Stomach (tissue), 9 donors: ENCODE measurements around the gene NTMT2. TPM values are rescaled to one million over a fixed set of nuclear protein-coding genes. Genes with fewer than 3 reads are reported as not detected.

Source experiments
- DNase-seq, 2 donors: peaks; one replicate each; pipeline versions ENCODE4 v3.0.0 to v3.0.0-alpha.2; 2013 to 2019
- H3K27ac ChIP-seq, 5 donors: fragments of 200-600 bp in 4 of 5; sonication (generic) in 4 of 5; one replicate each; pipeline ENCODE4 v1.5.1; 2013 to 2019; ENCODE audit warnings: mild to moderate bottlenecking in 1 of 5, moderate library complexity in 1 of 5
- H3K27me3 ChIP-seq, 3 donors: fragments of 200-600 bp; sonication (generic); one replicate each; pipeline ENCODE4 v1.5.1; 2017 to 2019; ENCODE audit warnings: mixed run types in 1 of 3
- H3K36me3 ChIP-seq, 4 donors: fragments of 200-600 bp; sonication (generic); 1 replicate in 3 of 4; 2 replicates in 1 of 4; pipeline ENCODE4 v1.5.1; 2016 to 2019
- H3K4me1 ChIP-seq, 4 donors: fragments of 200-600 bp; sonication (generic); one replicate each; pipeline ENCODE4 v1.5.1; 2016 to 2019
- H3K4me3 ChIP-seq, 4 donors: fragments of 200-600 bp; sonication (generic) in 3 of 4; one replicate each; pipeline ENCODE4 v1.5.1; 2016 to 2019; ENCODE audit warnings: mild to moderate bottlenecking in 1 of 4
- H3K9me3 ChIP-seq, 4 donors: fragments of 200-600 bp; sonication (generic); one replicate each; pipeline ENCODE4 v1.5.1; 2016 to 2019
- EP300 ChIP-seq: sonication (generic); formaldehyde crosslinking; IDR thresholded peaks from one replicate; pipeline ENCODE4 v1.6.1; 2017; ENCODE audit warnings: antibody characterized with exemption
- POLR2A ChIP-seq, 4 donors: fragments of 450-650 bp; IDR thresholded peaks; one replicate each; pipeline ENCODE4 v1.6.1; 2016; ENCODE audit warnings: antibody characterized with exemption in 4 of 4, control low read depth in 2 of 4, mild to moderate bottlenecking in 1 of 4, moderate library complexity in 1 of 4
- POLR2AphosphoS5 ChIP-seq, 3 donors: sonication (generic); formaldehyde crosslinking; IDR thresholded peaks; one replicate each; pipeline ENCODE4 v1.6.1; 2016; ENCODE audit warnings: antibody characterized with exemption in 3 of 3
- WGBS, 5 donors: extraction: QIAGEN DNeasy Blood & Tissue Kit in 3 of 5; methylation state at CpG; one replicate each; pipeline versions ENCODE4 v1.1.5 to v1.1.7; 2013 to 2018; 5-methylcytosine and 5-hydroxymethylcytosine counted together
- intact Hi-C: fragments of 100-400 bp; cut with DNase I; formaldehyde crosslinking; loops from one replicate; pipeline ENCODE4 v1.15.1; 2023; ENCODE audit warnings: low total_unique reads
- polyA plus RNA-seq, 3 donors: library from polyadenylated mRNA; stranded (reverse); fragments of 200-250 nt; gene quantifications; one replicate each; pipeline ENCODE4 v1.2.3, GENCODE V29; 2013
- total RNA-seq, 5 donors: library from RNA; depleted of rRNA; stranded (reverse); fragments of >200 nt; gene quantifications; one replicate each; pipeline versions ENCODE4 v1.1.0 to v1.2.3, GENCODE V29; 2014 to 2016
- TF ChIP-seq, protein P1 (sequence below), 7 experiments: fragments of 450-650 bp in 4 of 7; fragments of 200-600 bp in 3 of 7; sonication (generic) in 3 of 7; IDR thresholded peaks; one replicate each; pipeline ENCODE4 v1.5.1; 2016 to 2019; ENCODE audit warnings: antibody characterized with exemption in 7 of 7, control low read depth in 2 of 7, mild to moderate bottlenecking in 1 of 7
- donor health status: healthy with polysubstance abuse.
- donor health status: Bipolar disorder and iron deficiency.
- donor health status: healthy.

The NTMT2 gene
- total and polyA plus RNA-seq, 8 donors: not detected

DNA sequence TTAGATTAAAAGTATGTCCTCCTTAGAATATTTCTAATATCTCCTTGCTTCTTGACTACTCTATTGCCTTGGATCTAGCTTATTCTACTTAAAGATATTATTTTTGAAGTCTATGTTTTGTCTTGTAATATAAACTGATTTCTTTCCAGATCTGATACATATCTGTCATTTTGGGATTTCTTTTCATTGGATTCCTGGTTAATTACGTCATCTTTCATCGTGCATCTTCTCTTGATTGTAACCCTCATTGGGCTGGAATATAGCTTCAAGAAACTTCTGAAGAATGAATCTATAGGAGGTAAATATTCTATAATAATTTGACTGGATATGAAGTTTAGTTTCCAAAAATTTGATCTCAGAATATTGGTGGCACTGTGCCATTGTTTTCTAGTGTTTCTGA, 12.1 kb downstream of the NTMT2 start:
- no peak for DNase-seq
- 89 to 95% (median 91%) methylated on average over 2 of the region's 2 CpGs for WGBS, 5 donors
- Histone ChIP-seq H3K36me3 (no peaks in the 10 kb centered on the region), H3K9me3 (peaks cover 5 to 19% (median 12%) of the 10 kb centered on the region in 4 donors), H3K4me3 (no peak overlapping the region), H3K27ac (no peak overlapping the region), H3K4me1 (no peaks in the 10 kb centered on the region), H3K27me3 (no peaks in the 10 kb centered on the region)
- TF ChIP-seq, protein P1, sequence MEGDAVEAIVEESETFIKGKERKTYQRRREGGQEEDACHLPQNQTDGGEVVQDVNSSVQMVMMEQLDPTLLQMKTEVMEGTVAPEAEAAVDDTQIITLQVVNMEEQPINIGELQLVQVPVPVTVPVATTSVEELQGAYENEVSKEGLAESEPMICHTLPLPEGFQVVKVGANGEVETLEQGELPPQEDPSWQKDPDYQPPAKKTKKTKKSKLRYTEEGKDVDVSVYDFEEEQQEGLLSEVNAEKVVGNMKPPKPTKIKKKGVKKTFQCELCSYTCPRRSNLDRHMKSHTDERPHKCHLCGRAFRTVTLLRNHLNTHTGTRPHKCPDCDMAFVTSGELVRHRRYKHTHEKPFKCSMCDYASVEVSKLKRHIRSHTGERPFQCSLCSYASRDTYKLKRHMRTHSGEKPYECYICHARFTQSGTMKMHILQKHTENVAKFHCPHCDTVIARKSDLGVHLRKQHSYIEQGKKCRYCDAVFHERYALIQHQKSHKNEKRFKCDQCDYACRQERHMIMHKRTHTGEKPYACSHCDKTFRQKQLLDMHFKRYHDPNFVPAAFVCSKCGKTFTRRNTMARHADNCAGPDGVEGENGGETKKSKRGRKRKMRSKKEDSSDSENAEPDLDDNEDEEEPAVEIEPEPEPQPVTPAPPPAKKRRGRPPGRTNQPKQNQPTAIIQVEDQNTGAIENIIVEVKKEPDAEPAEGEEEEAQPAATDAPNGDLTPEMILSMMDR (IDR thresholded peaks at IDR 0.05): no peak
- no peak for TF ChIP-seq EP300
- no peak for TF ChIP-seq POLR2A (IDR thresholded peaks at IDR 0.05)
- TF ChIP-seq POLR2AphosphoS5 (IDR thresholded peaks at IDR 0.05): no peak
- intact Hi-C loops: no loop called here

DNA sequence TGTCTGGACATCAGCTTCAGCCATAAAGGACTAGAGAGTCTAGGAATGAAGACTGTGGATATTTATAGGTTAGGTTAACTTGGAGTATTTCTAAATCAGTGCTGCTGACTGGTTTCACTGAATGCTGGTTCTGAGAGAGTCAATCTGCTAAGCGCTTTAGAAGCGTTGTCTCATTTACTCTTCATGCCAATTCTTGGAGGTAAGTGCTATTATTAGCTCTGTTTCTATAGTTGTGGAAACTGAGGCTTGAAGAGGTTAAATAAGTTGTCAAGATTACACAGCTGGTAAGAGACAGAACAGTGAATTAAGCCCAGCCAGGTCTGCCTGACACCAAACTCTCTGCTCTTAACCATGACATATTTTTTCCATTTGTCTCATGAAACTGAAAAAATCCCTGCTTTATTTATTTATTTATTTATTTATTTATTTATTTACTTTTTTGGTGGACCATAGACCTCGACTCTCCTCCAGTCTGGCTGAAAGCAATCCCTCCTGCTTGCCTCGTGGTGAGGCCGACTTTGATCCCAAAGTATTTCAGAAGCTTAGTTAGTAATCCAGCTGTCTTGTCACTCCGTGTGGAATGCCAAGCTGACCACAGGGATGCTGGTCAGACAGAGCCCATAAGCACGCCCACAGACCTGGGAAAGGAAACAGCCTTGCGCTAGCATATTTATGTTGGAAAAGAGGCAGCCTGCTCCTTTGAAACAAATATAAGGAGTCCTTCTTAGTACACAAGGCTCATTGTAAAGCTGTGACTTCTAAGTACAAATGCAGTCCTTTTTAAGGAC, 16.9 kb downstream of the NTMT2 start:
- Histone ChIP-seq H3K27me3 (no peaks in the 10 kb centered on the region), H3K4me1 (no peaks in the 10 kb centered on the region), H3K36me3 (no peaks in the 10 kb centered on the region), H3K9me3 (no peaks in the 10 kb centered on the region), H3K4me3 (no peak overlapping the region), H3K27ac (no peak overlapping the region)
- DNase-seq: peak in 1 of 2 donors; percentile 34
- WGBS, 5 donors: 40 to 48% (median 44%) methylated on average over 8 of the region's 8 CpGs
- intact Hi-C loops: no loop called here
- TF ChIP-seq POLR2AphosphoS5 (IDR thresholded peaks at IDR 0.05): no peak
- TF ChIP-seq EP300: no peak
- TF ChIP-seq, protein P1 (IDR thresholded peaks at IDR 0.05): no peak
- no peak for TF ChIP-seq POLR2A (IDR thresholded peaks at IDR 0.05)

DNA sequence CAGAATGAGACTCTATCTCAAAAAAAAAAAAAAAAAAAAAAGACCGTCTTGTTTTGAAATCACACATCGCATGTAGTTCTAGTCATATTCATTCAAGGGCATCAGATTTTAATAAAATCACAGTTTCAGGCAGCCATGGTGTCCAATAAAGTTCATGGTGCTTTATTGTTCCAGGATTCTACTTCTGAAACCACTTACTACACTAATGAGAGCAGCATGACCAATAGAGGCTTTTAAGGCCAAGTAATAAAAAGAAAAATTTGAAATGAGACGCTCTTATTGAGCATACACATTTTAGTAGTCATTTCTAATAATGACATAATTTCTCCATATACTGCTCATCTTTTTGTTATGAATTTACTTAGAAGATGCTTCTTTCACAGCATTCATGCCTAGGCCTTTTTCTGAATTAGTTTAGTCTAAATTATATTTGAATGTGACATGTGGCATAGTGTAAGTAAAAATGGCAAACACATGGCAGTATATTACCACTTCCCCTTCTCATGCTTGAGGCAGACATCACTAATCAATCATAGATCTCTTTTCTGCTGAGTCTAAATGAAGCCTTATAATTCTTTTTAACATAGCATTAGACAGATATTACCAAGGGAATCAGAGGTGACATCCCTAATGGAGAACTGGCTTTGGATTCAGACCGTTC, 18.5 kb downstream of the NTMT2 start:
- H3K9me3 ChIP-seq: no peaks in the 10 kb centered on the region
- TF ChIP-seq, protein P1 (IDR thresholded peaks at IDR 0.05): no peak
- TF ChIP-seq POLR2A (IDR thresholded peaks at IDR 0.05) (no peak), POLR2AphosphoS5 (IDR thresholded peaks at IDR 0.05) (no peak), EP300 (no peak)
- WGBS, 5 donors: 87 to 94% (median 92%) methylated on average over 4 of the region's 4 CpGs
- H3K36me3 ChIP-seq: no peaks in the 10 kb centered on the region
- intact Hi-C loops: no loop called here
- no peaks in the 10 kb centered on the region for H3K27me3 ChIP-seq
- no peak for DNase-seq
- H3K27ac ChIP-seq: no peak overlapping the region
- H3K4me3 ChIP-seq: no peak overlapping the region
- H3K4me1 ChIP-seq: no peaks in the 10 kb centered on the region

DNA sequence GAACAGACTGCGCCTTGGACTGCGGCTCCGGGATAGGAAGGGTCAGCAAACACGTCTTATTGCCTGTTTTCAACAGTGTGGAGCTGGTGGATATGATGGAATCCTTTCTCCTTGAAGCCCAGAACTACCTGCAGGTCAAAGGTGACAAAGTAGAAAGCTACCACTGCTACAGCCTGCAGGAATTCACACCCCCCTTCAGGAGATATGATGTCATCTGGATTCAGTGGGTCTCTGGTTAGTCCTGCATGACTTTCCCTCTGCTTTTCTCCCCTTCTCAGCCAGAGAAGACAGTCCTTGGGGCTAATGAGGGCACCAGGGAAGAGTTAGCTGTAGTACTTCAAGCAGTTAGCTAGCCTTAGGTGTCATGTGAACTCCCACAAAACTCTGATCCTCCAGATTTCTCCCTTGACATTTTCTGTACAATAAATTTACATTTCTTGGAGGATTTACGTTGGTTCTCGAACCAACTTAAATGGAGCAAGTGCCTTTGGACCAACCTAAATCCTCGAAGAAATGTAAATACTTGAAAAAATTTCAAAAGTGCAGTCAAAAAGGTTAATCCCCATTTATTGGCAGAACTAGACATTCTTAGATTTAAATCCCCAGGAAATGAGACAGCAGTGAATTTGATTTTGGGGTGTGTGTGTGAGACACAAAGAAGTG, 20.9 kb downstream of the NTMT2 start:
- no peak overlapping the region for H3K27ac ChIP-seq
- intact Hi-C loops: no loop called here
- WGBS, 5 donors: 71 to 86% (median 82%) methylated on average over 7 of the region's 7 CpGs
- H3K4me3 ChIP-seq: no peak overlapping the region
- no peaks in the 10 kb centered on the region for H3K27me3 ChIP-seq
- no peaks in the 10 kb centered on the region for H3K36me3 ChIP-seq
- H3K9me3 ChIP-seq: peaks cover 0 to 13% (median 4%) of the 10 kb centered on the region in 4 donors
- H3K4me1 ChIP-seq: no peaks in the 10 kb centered on the region
- DNase-seq: no peak
- TF ChIP-seq, protein P1 (IDR thresholded peaks at IDR 0.05): no peak
- TF ChIP-seq EP300: no peak
- no peak for TF ChIP-seq POLR2A (IDR thresholded peaks at IDR 0.05)
- TF ChIP-seq POLR2AphosphoS5 (IDR thresholded peaks at IDR 0.05): no peak
